Measurements from ENCODE around the gene FAM185A.
"Not testable (repeated sequence)": the region's sequence is repeated elsewhere in the genome, so short reads cannot be mapped to it uniquely, and the experiment has no call there.

Gene FAM185A

GRCh38 chr7:102833343-102833742 is 84.5 kb downstream of the FAM185A start:
- DNase-seq, result no peak

GRCh38 chr7:102834466-102834865 is 85.7 kb downstream of the FAM185A start:
- no peak for DNase-seq

- DNase-seq, result no peak
These were observed 86.2 kb downstream of the FAM185A start for GRCh38 chr7:102834999-102835398.

GRCh38 chr7:102836191-102836919 is 87.6 kb downstream of the FAM185A start:
- no peak for DNase-seq

GRCh38 chr7:102836977-102837376 is 88.2 kb downstream of the FAM185A start:
- no peak for DNase-seq

- no peak for DNase-seq
These were observed 89.0 kb downstream of the FAM185A start for GRCh38 chr7:102837802-102838201.

GRCh38 chr7:102838572-102839101 is 89.8 kb downstream of the FAM185A start:
- not testable (repeated sequence) for DNase-seq

GRCh38 chr7:102840404-102840803 is 91.6 kb downstream of the FAM185A start:
- DNase-seq, result no peak

- DNase-seq, result no peak
These were observed 92.5 kb downstream of the FAM185A start for GRCh38 chr7:102841290-102841689.

- no peak for DNase-seq
These were observed 93.5 kb downstream of the FAM185A start for GRCh38 chr7:102842284-102842683.

- no peak for DNase-seq
These were observed 95.1 kb downstream of the FAM185A start for GRCh38 chr7:102843850-102844249.

GRCh38 chr7:102845346-102845745 is 96.5 kb downstream of the FAM185A start:
- DNase-seq, result no peak

- no peak for DNase-seq
These were observed 100.3 kb downstream of the FAM185A start for GRCh38 chr7:102849079-102849478.

- DNase-seq, result no peak
These were observed 100.7 kb downstream of the FAM185A start for GRCh38 chr7:102849538-102849937.

- DNase-seq, result no peak
These were observed 107.2 kb downstream of the FAM185A start for GRCh38 chr7:102856036-102856435.
